NCI-H510A (cell line): Measurements from ENCODE around the gene TMEM181.
"Not testable (repeated sequence)": the region's sequence is repeated elsewhere in the genome, so short reads cannot be mapped to it uniquely, and the experiment has no call there.

ENCODE experiments used
- DNase-seq: peaks from one replicate; lab custom pipeline; 2025; lab: John Stamatoyannopoulos, UW

Gene TMEM181, protein sequence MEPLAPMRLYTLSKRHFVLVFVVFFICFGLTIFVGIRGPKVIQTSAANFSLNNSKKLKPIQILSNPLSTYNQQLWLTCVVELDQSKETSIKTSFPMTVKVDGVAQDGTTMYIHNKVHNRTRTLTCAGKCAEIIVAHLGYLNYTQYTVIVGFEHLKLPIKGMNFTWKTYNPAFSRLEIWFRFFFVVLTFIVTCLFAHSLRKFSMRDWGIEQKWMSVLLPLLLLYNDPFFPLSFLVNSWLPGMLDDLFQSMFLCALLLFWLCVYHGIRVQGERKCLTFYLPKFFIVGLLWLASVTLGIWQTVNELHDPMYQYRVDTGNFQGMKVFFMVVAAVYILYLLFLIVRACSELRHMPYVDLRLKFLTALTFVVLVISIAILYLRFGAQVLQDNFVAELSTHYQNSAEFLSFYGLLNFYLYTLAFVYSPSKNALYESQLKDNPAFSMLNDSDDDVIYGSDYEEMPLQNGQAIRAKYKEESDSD

GRCh38 chr6:158559895-158560835 lies at the start of gene TMEM181:
Gene TMEM181 (plus strand): TSS chr6:158560091. CDS start chr6:158560225, 134 bp downstream.
- DNase-seq, result peak; percentile 50

GRCh38 chr6:158512809-158513208 lies 47.1 kb upstream of the TMEM181 start:
- DNase-seq, result no peak

GRCh38 chr6:158514176-158514575 lies 45.7 kb upstream of the TMEM181 start:
- no peak for DNase-seq

DNA sequence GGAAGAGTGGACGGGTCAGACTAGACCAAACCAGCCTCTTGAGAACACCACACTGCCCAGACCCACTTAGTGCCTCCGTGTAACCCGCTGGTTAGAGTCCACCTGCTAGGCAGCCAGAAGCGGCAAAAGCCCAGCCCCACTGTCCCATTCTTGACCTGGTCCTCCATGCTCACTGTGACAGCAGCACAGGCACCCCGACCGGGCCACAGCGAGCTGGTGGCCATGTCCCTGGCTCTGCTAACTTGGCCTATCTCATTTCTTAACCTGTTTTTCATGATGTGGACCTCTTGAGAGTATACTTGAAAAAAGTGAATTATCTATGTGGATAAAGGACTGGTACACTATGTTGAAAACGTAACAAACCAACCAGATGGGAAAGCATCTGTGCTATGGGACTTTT lies 44.9 kb upstream of the TMEM181 start:
- no peak for DNase-seq

- no peak for DNase-seq
Measured at GRCh38 chr6:158516098-158516497, 43.8 kb upstream of the TMEM181 start.

DNA sequence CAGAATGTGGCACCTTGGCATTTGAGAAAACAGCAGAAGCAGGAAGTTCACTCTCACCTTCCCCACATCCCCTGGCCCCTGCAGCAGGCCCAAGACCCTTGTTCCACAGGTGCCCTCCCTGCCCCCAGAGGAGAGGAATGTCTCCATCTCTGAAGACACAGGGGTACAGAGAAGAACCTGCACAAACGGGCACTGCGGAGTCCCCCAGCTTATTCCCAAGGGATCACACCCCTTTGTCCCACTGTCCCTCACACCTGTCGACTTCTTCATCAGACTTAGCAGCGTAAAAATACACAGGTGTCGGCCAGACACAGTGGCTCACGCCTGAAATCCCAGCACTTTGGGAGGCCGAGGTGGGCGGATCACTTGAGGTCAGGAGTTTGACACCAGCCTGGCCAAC lies 42.9 kb upstream of the TMEM181 start:
- DNase-seq, result no peak

DNA sequence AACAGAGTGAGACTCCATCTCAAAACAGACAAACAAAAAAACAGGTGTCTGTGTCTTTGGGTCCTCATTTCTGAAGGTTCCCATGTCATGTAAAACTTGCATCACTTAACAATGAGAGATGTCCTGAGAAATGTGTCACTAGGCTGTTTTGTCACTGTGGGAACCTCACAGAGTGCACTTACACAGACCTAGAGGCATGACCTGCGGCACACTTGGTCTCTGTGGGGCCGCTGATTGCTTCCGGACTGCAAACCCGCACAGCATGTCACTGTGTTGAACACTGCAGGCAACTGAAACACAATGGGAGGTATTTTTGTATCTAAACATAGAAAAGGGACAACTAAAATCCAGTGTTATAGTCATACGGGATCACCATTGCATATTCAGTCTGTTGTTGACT lies 42.3 kb upstream of the TMEM181 start:
- no peak for DNase-seq

DNA sequence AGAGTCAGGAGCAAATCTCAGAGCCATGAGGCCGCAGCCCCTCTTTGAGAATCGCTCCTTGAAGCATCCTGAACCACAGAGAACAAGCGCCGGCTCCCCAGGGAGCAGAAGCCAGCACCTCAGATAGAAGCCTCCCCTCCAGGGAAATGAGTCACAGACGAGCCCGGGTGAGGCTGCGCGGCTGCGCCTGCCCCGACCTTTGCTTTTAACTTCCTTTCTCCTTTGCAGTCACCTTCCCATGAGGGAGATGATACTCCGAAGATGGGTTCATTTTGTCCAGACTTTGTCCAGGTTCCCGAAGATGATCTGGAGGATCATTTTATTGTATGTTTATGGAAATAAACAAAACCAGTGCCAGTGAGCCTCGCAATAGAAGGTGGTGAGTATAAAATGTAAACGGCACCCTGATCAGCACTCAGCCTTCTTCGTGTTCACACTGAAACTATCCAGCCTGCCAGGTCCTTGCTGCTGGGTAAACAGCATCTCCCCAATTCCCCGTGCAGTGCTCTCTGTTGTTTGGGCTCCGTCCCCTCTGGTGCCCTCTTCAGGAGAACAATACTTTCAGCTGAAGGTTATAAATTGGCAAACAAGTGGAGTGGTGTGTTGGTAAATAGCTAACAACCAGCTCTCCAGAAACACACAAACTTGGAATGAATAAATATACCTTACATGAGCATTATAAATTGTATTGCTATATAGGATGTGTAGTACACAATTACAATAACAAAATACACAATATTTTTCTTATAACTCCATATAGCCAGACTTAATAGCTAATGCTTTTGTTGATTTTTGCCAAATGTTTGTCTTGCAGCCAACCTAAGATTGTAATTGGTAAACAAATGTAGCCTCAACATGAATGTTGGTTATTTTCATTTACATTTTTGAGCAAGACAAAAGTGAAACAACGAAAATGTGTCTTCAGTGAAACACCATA lies 41.4 kb upstream of the TMEM181 start:
- DNase-seq, result peak; percentile 37

- no peak for DNase-seq
Measured at GRCh38 chr6:158519300-158519699, 40.6 kb upstream of the TMEM181 start.

DNA sequence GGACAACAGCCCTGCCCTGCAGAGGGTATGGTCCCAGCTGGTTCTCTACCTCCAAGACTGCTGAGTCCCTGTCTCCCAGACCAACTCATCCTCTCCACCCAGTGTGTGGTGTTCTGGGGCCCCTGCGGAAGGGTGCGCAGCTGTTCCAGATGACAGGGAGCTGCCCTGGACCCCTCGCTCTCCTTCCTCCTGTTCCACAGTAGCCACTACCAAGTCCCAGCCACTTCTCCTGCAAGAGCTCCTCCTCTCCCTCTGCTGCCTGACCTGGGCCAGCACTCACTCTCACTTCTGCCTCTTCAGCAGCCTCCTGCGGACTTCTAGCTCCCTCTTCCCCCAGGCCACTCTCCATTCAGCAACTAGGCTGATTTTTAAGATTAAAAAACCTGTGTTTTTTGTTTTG lies 40.1 kb upstream of the TMEM181 start:
- no peak for DNase-seq

GRCh38 chr6:158520975-158521374 lies 38.9 kb upstream of the TMEM181 start:
- not testable (repeated sequence) for DNase-seq

DNA sequence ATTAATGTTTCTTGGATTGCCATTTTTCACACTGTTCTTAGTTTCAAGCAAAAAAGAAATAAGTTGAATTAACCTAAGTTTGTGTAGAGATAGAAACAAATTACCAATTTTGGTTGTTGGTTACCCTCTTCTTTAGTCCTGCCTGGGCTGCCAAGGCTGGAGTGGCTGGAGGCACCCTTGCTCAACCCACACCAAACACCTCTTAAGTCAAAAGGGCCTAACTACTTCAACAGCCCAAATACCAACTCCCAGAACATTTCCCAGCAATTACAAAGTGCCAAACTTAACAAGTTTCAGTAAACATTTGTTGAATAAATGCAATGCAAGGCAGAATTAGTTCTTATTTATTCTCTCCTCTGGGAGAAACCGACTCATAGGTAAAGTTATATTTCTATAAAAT lies 38.1 kb upstream of the TMEM181 start:
- no peak for DNase-seq

- DNase-seq, result no peak
Measured at GRCh38 chr6:158522616-158523015, 37.3 kb upstream of the TMEM181 start.

GRCh38 chr6:158524311-158524710 lies 35.6 kb upstream of the TMEM181 start:
- no peak for DNase-seq

DNA sequence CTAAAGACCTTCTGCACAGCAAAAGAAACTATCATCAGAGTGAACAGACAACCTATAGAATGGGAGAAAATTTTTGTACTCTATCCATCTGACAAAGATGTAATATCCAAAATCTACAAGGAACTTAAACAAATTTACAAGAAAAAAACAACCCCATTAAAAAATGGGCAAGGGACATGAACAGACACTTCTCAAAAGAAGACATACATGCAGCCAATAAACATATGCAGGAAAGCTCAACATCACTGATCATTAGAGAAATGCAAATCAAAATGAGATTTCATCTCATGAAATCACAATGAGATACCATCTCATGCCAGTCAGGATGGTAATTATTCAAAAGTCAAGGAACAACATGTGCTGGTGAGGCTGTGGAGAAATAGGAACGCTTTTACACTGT lies 32.0 kb upstream of the TMEM181 start:
- not testable (repeated sequence) for DNase-seq

- DNase-seq, result no peak
Measured at GRCh38 chr6:158528826-158529225, 31.1 kb upstream of the TMEM181 start.

DNA sequence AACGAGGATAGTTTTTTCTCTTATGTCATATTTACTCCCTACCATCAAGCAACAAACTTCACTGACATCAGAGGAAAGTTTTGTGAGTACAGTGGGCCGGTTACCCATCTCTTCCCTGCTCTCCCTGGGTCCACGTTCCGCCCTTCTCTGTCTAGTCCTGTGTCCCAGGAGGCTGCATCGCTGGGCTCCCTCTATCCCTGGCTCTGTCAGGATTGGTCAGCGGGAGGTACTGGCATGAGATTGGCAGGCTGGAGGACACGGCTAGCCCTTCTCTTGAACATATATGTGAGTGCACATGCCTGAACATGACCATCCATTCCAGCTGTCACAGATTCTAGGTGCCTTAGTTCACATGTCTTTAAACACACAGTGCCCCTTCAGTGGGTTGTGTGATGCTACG lies 30.3 kb upstream of the TMEM181 start:
- DNase-seq, result no peak

GRCh38 chr6:158531566-158531965 lies 28.3 kb upstream of the TMEM181 start:
- no peak for DNase-seq

DNA sequence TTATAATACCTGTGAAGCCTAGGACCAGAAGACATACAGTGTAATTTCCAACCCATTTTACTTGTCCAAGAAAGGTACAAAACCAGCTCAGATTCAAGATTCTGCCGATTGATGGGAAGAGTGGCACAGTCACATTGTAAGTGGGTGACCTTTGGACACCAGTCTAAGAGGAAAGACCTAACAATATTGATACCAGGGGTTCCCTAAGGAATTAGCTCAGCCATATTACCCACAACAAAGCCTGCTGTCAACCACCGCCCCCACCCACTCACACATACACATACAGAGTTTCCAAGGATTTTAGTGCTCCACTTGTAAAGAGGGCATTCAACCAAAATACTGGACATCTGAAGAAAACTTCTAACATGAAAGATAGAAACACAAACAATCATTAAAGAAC lies 27.9 kb upstream of the TMEM181 start:
- DNase-seq, result no peak

GRCh38 chr6:158536084-158536890 lies 23.6 kb upstream of the TMEM181 start:
- DNase-seq, result peak; percentile 25
